HG03457 (cell line): ENCODE data around the gene FGF22.
"Not testable (repeated sequence)": the region's sequence is repeated elsewhere in the genome, so short reads cannot be mapped to it uniquely, and the experiment has no call there.

ENCODE experiments used
- ATAC-seq: cut with Tn5 transposase; IDR thresholded peaks from one replicate; pipeline ENCODE4 v1.9.1; 2021; ENCODE audit warnings: moderate number of reproducible peaks; ENCODE audit not compliant: unreplicated experiment

FGF22 gene

GRCh38 chr19:639253-640160 lies at the start of gene FGF22:
Gene FGF22, plus strand, starts transcription at chr19:639879. Its CDS starts 47 bp downstream, at chr19:639926.
- ATAC-seq: peak; percentile 30

GRCh38 chr19:590396-590745 lies 49.3 kb upstream of the FGF22 start:
- ATAC-seq: no peak

- ATAC-seq: no peak
These were observed 49.0 kb upstream of the FGF22 start for GRCh38 chr19:590750-591098.

GRCh38 chr19:591099-591958 lies 48.4 kb upstream of the FGF22 start:
- no peak for ATAC-seq

GRCh38 chr19:592101-592500 lies 47.6 kb upstream of the FGF22 start:
- no peak for ATAC-seq

GRCh38 chr19:593055-593454 lies 46.6 kb upstream of the FGF22 start:
- ATAC-seq: no peak

GRCh38 chr19:593505-593904 lies 46.2 kb upstream of the FGF22 start:
- no peak for ATAC-seq

- ATAC-seq: no peak
These were observed 45.3 kb upstream of the FGF22 start for GRCh38 chr19:594265-594870.

- no peak for ATAC-seq
These were observed 44.1 kb upstream of the FGF22 start for GRCh38 chr19:595326-596262.

- no peak for ATAC-seq
These were observed 43.4 kb upstream of the FGF22 start for GRCh38 chr19:596263-596655.

- no peak for ATAC-seq
These were observed 42.0 kb upstream of the FGF22 start for GRCh38 chr19:597406-598315.

- ATAC-seq: no peak
These were observed 38.4 kb upstream of the FGF22 start for GRCh38 chr19:601310-601709.

GRCh38 chr19:601790-602189 lies 37.9 kb upstream of the FGF22 start:
- ATAC-seq: no peak

GRCh38 chr19:602391-603301 lies 37.0 kb upstream of the FGF22 start:
- ATAC-seq: no peak

- ATAC-seq: not testable (repeated sequence)
These were observed 36.4 kb upstream of the FGF22 start for GRCh38 chr19:603302-603639.

GRCh38 chr19:603779-604178 lies 35.9 kb upstream of the FGF22 start:
- ATAC-seq: not testable (repeated sequence)

GRCh38 chr19:604355-604754 lies 35.3 kb upstream of the FGF22 start:
- ATAC-seq: no peak
